Neural progenitor cell (in vitro differentiated cells): ENCODE measurements around the gene VPS13D.

ENCODE experiments used
- EZH2 ChIP-seq: fragments of 200-600 bp; sonication (generic); IDR thresholded peaks from 2 replicates; pipeline ENCODE4 v1.6.1; 2017; ENCODE audit warnings: antibody characterized with exemption, mild to moderate bottlenecking, moderate library complexity
- TF ChIP-seq, protein P1 (sequence below): fragments of 200-600 bp; sonication (generic); IDR thresholded peaks from 2 replicates; pipeline ENCODE4 v1.5.1; 2017; ENCODE audit warnings: antibody characterized with exemption, mild to moderate bottlenecking

- TF ChIP-seq, protein P1, sequence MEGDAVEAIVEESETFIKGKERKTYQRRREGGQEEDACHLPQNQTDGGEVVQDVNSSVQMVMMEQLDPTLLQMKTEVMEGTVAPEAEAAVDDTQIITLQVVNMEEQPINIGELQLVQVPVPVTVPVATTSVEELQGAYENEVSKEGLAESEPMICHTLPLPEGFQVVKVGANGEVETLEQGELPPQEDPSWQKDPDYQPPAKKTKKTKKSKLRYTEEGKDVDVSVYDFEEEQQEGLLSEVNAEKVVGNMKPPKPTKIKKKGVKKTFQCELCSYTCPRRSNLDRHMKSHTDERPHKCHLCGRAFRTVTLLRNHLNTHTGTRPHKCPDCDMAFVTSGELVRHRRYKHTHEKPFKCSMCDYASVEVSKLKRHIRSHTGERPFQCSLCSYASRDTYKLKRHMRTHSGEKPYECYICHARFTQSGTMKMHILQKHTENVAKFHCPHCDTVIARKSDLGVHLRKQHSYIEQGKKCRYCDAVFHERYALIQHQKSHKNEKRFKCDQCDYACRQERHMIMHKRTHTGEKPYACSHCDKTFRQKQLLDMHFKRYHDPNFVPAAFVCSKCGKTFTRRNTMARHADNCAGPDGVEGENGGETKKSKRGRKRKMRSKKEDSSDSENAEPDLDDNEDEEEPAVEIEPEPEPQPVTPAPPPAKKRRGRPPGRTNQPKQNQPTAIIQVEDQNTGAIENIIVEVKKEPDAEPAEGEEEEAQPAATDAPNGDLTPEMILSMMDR, result no peak
- TF ChIP-seq EZH2, result no peak
These were observed 180.5 kb downstream of the VPS13D start for GRCh38 chr1:12410351-12410750.
